H1 (cell line): ENCODE data around the gene SLC6A17. TPM values are rescaled to one million over a fixed set of nuclear protein-coding genes. Genes with fewer than 3 reads are reported as not detected.

Experiments
- CTCF ChIA-PET: fragments of 300-600 bp; sonication (Branson Sonifier 250); formaldehyde crosslinking; loops from one replicate; lab custom pipeline; 2021; ENCODE audit not compliant: partially characterized antibody; lab: Charles Lee
- POLR2A ChIA-PET: fragments of 300-600 bp; sonication (Branson Sonifier 250); formaldehyde crosslinking; loops from one replicate; lab custom pipeline; 2021; ENCODE audit warnings: inconsistent platforms; ENCODE audit not compliant: partially characterized antibody; lab: Charles Lee
- DNase-seq, 2 experiments: peaks; one replicate each; pipeline versions ENCODE4 v3.0.0 to v3.0.0-alpha.2; 2010 to 2022; ENCODE audit warnings: low spot score in 2 of 2, low read depth in 1 of 2, mixed read lengths in 1 of 2
- FAIRE-seq: peaks from 2 replicates; lab custom pipeline; 2011; peaks lifted over from hg19 to GRCh38; lab: Jason Lieb, UNC
- H2AFZ ChIP-seq: 2 replicates; pipeline ENCODE4 v1.8.1; 2012; ENCODE audit warnings: low read length, inconsistent platforms
- H2AK5ac ChIP-seq: 2 replicates; pipeline ENCODE4 v1.6.1; 2013; ENCODE audit warnings: low read depth, low read length
- H2BK120ac ChIP-seq: replicated peaks from 2 replicates; pipeline ENCODE3; 2013; ENCODE audit warnings: low read depth, low read length, inconsistent platforms
- H2BK12ac ChIP-seq: 2 replicates; pipeline ENCODE4 v1.6.1; 2013; ENCODE audit warnings: low read depth, low read length
- H2BK15ac ChIP-seq: 2 replicates; pipeline ENCODE4 v1.6.1; 2013; ENCODE audit warnings: low read length
- H2BK20ac ChIP-seq: 2 replicates; pipeline ENCODE4 v1.6.1; 2013; ENCODE audit warnings: low read length
- H2BK5ac ChIP-seq: 2 replicates; pipeline ENCODE4 v1.6.1; 2013; ENCODE audit warnings: low read depth, low read length
- H3K14ac ChIP-seq: 2 replicates; pipeline ENCODE4 v1.6.1; 2013; ENCODE audit warnings: inconsistent platforms; ENCODE audit not compliant: insufficient read length
- H3K18ac ChIP-seq: 2 replicates; pipeline ENCODE4 v1.6.1; 2013; ENCODE audit warnings: low read length; ENCODE audit errors: extremely low read depth
- H3K23ac ChIP-seq: 2 replicates; pipeline ENCODE4 v1.6.1; 2013; ENCODE audit warnings: inconsistent platforms; ENCODE audit not compliant: insufficient read length
- H3K23me2 ChIP-seq: 2 replicates; pipeline ENCODE4 v1.6.1; 2013; ENCODE audit warnings: low read depth, low read length
- H3K27ac ChIP-seq: 2 replicates; pipeline ENCODE4 v1.6.1; 2011; ENCODE audit warnings: low read depth, low read length, inconsistent platforms
- H3K27me3 ChIP-seq, 4 experiments: replicated peaks in 1 of 4; 1 replicate in 1 of 4; 2 replicates in 3 of 4; pipeline versions ENCODE4 v1.6.1 to v1.8.1; 2011 to 2013; ENCODE audit warnings: low read length in 3 of 4, mild to moderate bottlenecking in 3 of 4, inconsistent platforms in 2 of 4, mixed read lengths in 2 of 4, moderate library complexity in 1 of 4; ENCODE audit not compliant: control insufficient read depth in 3 of 4, insufficient read depth in 3 of 4; ENCODE audit errors: extremely low read depth in 1 of 4
- H3K36me3 ChIP-seq, 4 experiments: 2 replicates each; pipeline versions ENCODE4 v1.6.1 to v1.8.1; 2011 to 2013; ENCODE audit warnings: mild to moderate bottlenecking in 4 of 4, low read length in 3 of 4, moderate library complexity in 2 of 4, control low read depth in 1 of 4, inconsistent platforms in 1 of 4; ENCODE audit not compliant: insufficient read depth in 4 of 4, control insufficient read depth in 2 of 4
- H3K4ac ChIP-seq: replicated peaks from 2 replicates; pipeline ENCODE3; 2013; ENCODE audit warnings: low read length, low read depth, mixed read lengths, inconsistent platforms; ENCODE audit not compliant: insufficient read length
- H3K4me1 ChIP-seq, 4 experiments: replicated peaks in 1 of 4; 1 replicate in 1 of 4; 2 replicates in 3 of 4; pipeline versions ENCODE4 v1.6.1 to v1.8.1; 2011 to 2013; ENCODE audit warnings: low read length in 3 of 4, inconsistent platforms in 2 of 4, mixed read lengths in 1 of 4; ENCODE audit not compliant: insufficient read depth in 4 of 4, control insufficient read depth in 3 of 4
- H3K4me2 ChIP-seq, 2 experiments: 2 replicates each; pipeline versions ENCODE4 v1.6.1 to v1.8.1; 2011 to 2013; ENCODE audit warnings: low read depth in 2 of 2, low read length in 2 of 2, control low read depth in 1 of 2, inconsistent platforms in 1 of 2, mild to moderate bottlenecking in 1 of 2; ENCODE audit not compliant: insufficient read depth in 1 of 2
- H3K4me3 ChIP-seq, 4 experiments: fragments of 200-600, 300-600 bp in 1 of 4; sonication (generic), shearing (Covaris generic), sonication (Bioruptor Twin) in 1 of 4; 2 replicates each; pipeline versions ENCODE4 v1.5.1 to v1.8.1; 2011 to 2016; ENCODE audit warnings: low read length in 4 of 4, low read depth in 3 of 4, control low read depth in 2 of 4, inconsistent platforms in 2 of 4, mild to moderate bottlenecking in 2 of 4, mixed read lengths in 1 of 4, moderate library complexity in 1 of 4; ENCODE audit not compliant: insufficient read depth in 2 of 4; ENCODE audit errors: extremely low read depth in 1 of 4
- H3K56ac ChIP-seq: replicated peaks from 2 replicates; pipeline ENCODE3; 2013; ENCODE audit warnings: low read depth, mild to moderate bottlenecking, mixed read lengths, low read length, inconsistent platforms; ENCODE audit not compliant: insufficient read length
- H3K79me1 ChIP-seq: 2 replicates; pipeline ENCODE4 v1.6.1; 2013; ENCODE audit warnings: low read depth, low read length, control low read depth
- H3K79me2 ChIP-seq, 2 experiments: 2 replicates each; pipeline versions ENCODE4 v1.6.1 to v1.8.1; 2012 to 2013; ENCODE audit warnings: low read length in 2 of 2, mild to moderate bottlenecking in 2 of 2, inconsistent platforms in 1 of 2; ENCODE audit not compliant: insufficient read depth in 2 of 2, control insufficient read depth in 1 of 2
- H3K9ac ChIP-seq, 4 experiments: replicated peaks in 1 of 4; 1 replicate in 1 of 4; 2 replicates in 3 of 4; pipeline versions ENCODE4 v1.6.1 to v1.8.1; 2011 to 2013; ENCODE audit warnings: low read depth in 3 of 4, low read length in 3 of 4, control low read depth in 2 of 4, mild to moderate bottlenecking in 2 of 4, moderate library complexity in 2 of 4, inconsistent platforms in 1 of 4; ENCODE audit errors: extremely low read depth in 1 of 4
- H3K9me3 ChIP-seq, 2 experiments: 2 replicates each; pipeline versions ENCODE4 v1.6.1 to v1.8.1; 2012 to 2013; ENCODE audit warnings: mild to moderate bottlenecking in 2 of 2, moderate library complexity in 2 of 2, control low read depth in 1 of 2, inconsistent platforms in 1 of 2, low read depth in 1 of 2, low read length in 1 of 2, mixed read lengths in 1 of 2; ENCODE audit not compliant: insufficient read depth in 2 of 2
- H4K20me1 ChIP-seq, 2 experiments: replicated peaks in 1 of 2; 2 replicates each; pipeline versions ENCODE3 to v1.8.1; 2011 to 2013; ENCODE audit warnings: inconsistent platforms in 2 of 2, low read length in 2 of 2, mild to moderate bottlenecking in 1 of 2; ENCODE audit not compliant: insufficient read depth in 2 of 2, control insufficient read depth in 1 of 2
- H4K5ac ChIP-seq: 2 replicates; pipeline ENCODE4 v1.6.1; 2013; ENCODE audit warnings: low read length, low read depth, mixed read lengths, inconsistent platforms; ENCODE audit not compliant: insufficient read length
- H4K8ac ChIP-seq: 2 replicates; pipeline ENCODE4 v1.8.0; 2013; ENCODE audit warnings: mild to moderate bottlenecking, moderate library complexity, low read length, inconsistent platforms; ENCODE audit not compliant: insufficient read depth; ENCODE audit errors: extremely low read depth
- H4K91ac ChIP-seq: replicated peaks from 2 replicates; pipeline ENCODE3; 2013; ENCODE audit warnings: low read length, mixed read lengths, inconsistent platforms; ENCODE audit not compliant: insufficient read length
- BACH1 ChIP-seq: IDR thresholded peaks from 2 replicates; pipeline ENCODE4 v1.6.1; 2012; ENCODE audit warnings: low read length, improper control_type of control experiment
- CBX8 ChIP-seq: fragments of 300-800, 300-1000 bp; sonication (generic); IDR thresholded peaks from 2 replicates; pipeline ENCODE4 v1.7.1; 2016; ENCODE audit warnings: low read depth, low read length, borderline replicate concordance
- CEBPB ChIP-seq: IDR thresholded peaks from 2 replicates; pipeline ENCODE4 v1.6.1; 2012; ENCODE audit warnings: low read depth, low read length
- HDAC2 ChIP-seq, 2 experiments: fragments of 300-600 bp in 1 of 2; sonication (generic) in 1 of 2; IDR thresholded peaks; 2 replicates each; pipeline ENCODE4 v1.6.1; 2011 to 2012; ENCODE audit warnings: low read depth in 2 of 2, low read length in 2 of 2, mild to moderate bottlenecking in 2 of 2, moderate library complexity in 2 of 2, borderline replicate concordance in 1 of 2, inconsistent platforms in 1 of 2
- POU5F1 ChIP-seq: IDR thresholded peaks from 2 replicates; pipeline ENCODE4 v1.6.1; 2011; ENCODE audit warnings: low read depth, mild to moderate bottlenecking, low read length, moderate library complexity
- SIN3A ChIP-seq, 2 experiments: IDR thresholded peaks in 1 of 2; conservative IDR thresholded peaks in 1 of 2; 2 replicates each; pipeline ENCODE4 v1.6.1; 2011 to 2012; ENCODE audit warnings: low read length in 2 of 2, improper control_type of control experiment in 1 of 2, low read depth in 1 of 2, mild to moderate bottlenecking in 1 of 2
- SP2 ChIP-seq: IDR thresholded peaks from 2 replicates; pipeline ENCODE4 v1.6.1; 2012; ENCODE audit warnings: mild to moderate bottlenecking, low read length, inconsistent platforms
- WGBS, 2 experiments: shearing (Covaris generic) in 1 of 2; methylation state at CpG; one replicate each; pipeline versions ENCODE4 v1.1.6 to v1.1.7; 2013 to 2015; ENCODE audit warnings: low lambda C conversion rate in 2 of 2, mixed read lengths in 2 of 2, inconsistent platforms in 1 of 2, low coverage in 1 of 2, missing lambda C conversion rate in 1 of 2; ENCODE audit not compliant: insufficient replicate concordance in 2 of 2, insufficient coverage in 1 of 2, insufficient read length in 1 of 2; ENCODE audit errors: extremely low coverage in 1 of 2, missing lambda C conversion rate in 1 of 2; 5-methylcytosine and 5-hydroxymethylcytosine counted together
- polyA plus RNA-seq, 7 experiments: library from polyadenylated mRNA; depleted of rRNA in 3 of 7; stranded (reverse) in 5 of 7; unstranded in 2 of 7; fragments of >200 nt in 5 of 7; fragments of 200-250 nt in 2 of 7; gene quantifications; 1 replicate in 5 of 7; 2 replicates in 1 of 7; 4 replicates in 1 of 7; pipeline versions ENCODE4 v1.2.1 to v1.2.3, GENCODE V29; 2011 to 2013; ENCODE audit warnings: missing spikeins in 2 of 7, mixed read lengths in 2 of 7
- total RNA-seq: library from RNA; stranded (reverse); fragmentation: NEBNext Ultra II Directional; extraction: Animal tissue kit (Norgen Biotek cat#: 25700); gene quantifications from 2 replicates; pipeline ENCODE4 v1.2.1, GENCODE V29; 2021

The SLC6A17 gene
- total and polyA plus RNA-seq, 2 of the 8 experiments (the other 6 are each of a cell fraction or from before 2014, with no cell fraction given) = 0.15 to 0.28 TPM

DNA sequence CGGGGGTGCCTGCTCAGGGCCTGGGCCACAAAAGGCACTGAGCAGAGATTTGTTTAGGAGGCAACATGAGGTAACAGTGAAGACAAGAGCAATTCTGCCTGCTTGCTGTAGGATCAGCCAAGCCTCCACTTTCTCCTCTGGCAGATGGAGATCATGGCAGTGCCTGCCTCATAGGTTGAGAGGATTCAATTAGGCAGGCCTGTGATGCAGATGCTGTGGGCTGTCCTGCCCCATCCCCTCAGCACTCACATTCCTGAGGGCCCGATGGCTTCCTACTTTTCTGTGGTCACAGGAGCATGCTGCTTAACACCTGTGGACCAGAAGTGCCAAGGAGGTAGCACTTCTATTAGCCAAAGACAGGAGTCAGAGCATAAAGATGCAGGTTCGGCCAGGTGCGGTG is 39.2 kb upstream of the SLC6A17 start:
- Histone ChIP-seq H3K18ac (no peak overlapping the region), H4K20me1 (no peaks in the 10 kb centered on the region), H3K27me3 (no peaks in the 10 kb centered on the region; a peak in 2 of 7 replicates), H3K23ac (no peak overlapping the region), H2AK5ac (no peak overlapping the region), H3K79me2 (no peaks in the 10 kb centered on the region), H3K9ac (no peak overlapping the region), H3K4me3 (no peak overlapping the region), H4K5ac (no peak overlapping the region), H3K36me3 (no peaks in the 10 kb centered on the region), H3K14ac (no peak overlapping the region), H3K23me2 (no peaks in the 10 kb centered on the region), H3K4ac (no peak overlapping the region), H4K8ac (no peak overlapping the region), H2BK12ac (no peak overlapping the region), H3K9me3 (no peaks in the 10 kb centered on the region), H2BK15ac (no peak overlapping the region), H3K79me1 (no peaks in the 10 kb centered on the region), H3K27ac (no peak overlapping the region), H2BK20ac (no peak overlapping the region), H3K4me2 (no peak overlapping the region), H2BK120ac (no peak overlapping the region), H3K56ac (no peak overlapping the region), H3K4me1 (no peaks in the 10 kb centered on the region), H2BK5ac (no peak overlapping the region), H2AFZ (no peak overlapping the region), H4K91ac (no peak overlapping the region)
- ChIA-PET CTCF (interaction anchor here (27.0 to 52.4 kb wide), 2 partner anchors 24 to 57 kb away, joined by 845 to 1450 read pairs; partner anchors contain the start of genes ALX3 and STRIP1), POLR2A (no interaction called here)
- WGBS, 2 experiments = 84% methylated on average over 4 of the region's 4 CpGs; no CpG with 5 or more reads in 1 of the 2 experiments
- DNase-seq (no peak), FAIRE-seq (no peak)
- TF ChIP-seq CBX8 = no peak
- no peak for TF ChIP-seq SP2
- no peak for TF ChIP-seq SIN3A (conservative IDR thresholded peaks at IDR 0.05 in 1 of 2, IDR thresholded peaks at IDR 0.05 in 1 of 2; ENCODE audit: low read depth in 1 of 2, low read length in 2 of 2)
- no peak for TF ChIP-seq HDAC2 (IDR thresholded peaks at IDR 0.05; ENCODE audit: borderline replicate concordance in 1 of 2, low read depth in 2 of 2, low read length in 2 of 2)
- no peak for TF ChIP-seq POU5F1
- no peak for TF ChIP-seq CEBPB
- TF ChIP-seq BACH1 = no peak
